Skeletal muscle cell (primary cell): ENCODE results near the gene EPAS1.

ENCODE experiments used
- DNase-seq: peaks from one replicate; pipeline ENCODE4 v3.0.0-alpha.2; 2010; ENCODE audit warnings: low read depth
- H3K4me3 ChIP-seq: 2 replicates; pipeline ENCODE4 v1.5.1; 2011; ENCODE audit warnings: low read depth, mild to moderate bottlenecking, control low read depth, low read length, moderate library complexity

The EPAS1 gene

GRCh38 chr2:46296840-46297545 lies at the start of gene EPAS1:
TSS of gene EPAS1 (plus strand) at chr2:46297407. CDS start at chr2:46297912, 505 bp downstream.
- peak within 1 kb of the TSS; percentile 63 for H3K4me3 ChIP-seq
- peak; percentile 52 for DNase-seq

GRCh38 chr2:46248171-46248570 lies 49.0 kb upstream of the EPAS1 start:
- no peak for DNase-seq
- H3K4me3 ChIP-seq: no peak overlapping the region

GRCh38 chr2:46249654-46250053 lies 47.6 kb upstream of the EPAS1 start:
- DNase-seq: no peak
- H3K4me3 ChIP-seq: no peak overlapping the region

GRCh38 chr2:46252891-46253659 lies 44.1 kb upstream of the EPAS1 start:
- DNase-seq: no peak
- H3K4me3 ChIP-seq: no peak overlapping the region

- no peak overlapping the region for H3K4me3 ChIP-seq
- DNase-seq: no peak
Measured at GRCh38 chr2:46254474-46254873, 42.7 kb upstream of the EPAS1 start.

GRCh38 chr2:46256563-46257142 lies 40.6 kb upstream of the EPAS1 start:
- DNase-seq: no peak
- no peak overlapping the region for H3K4me3 ChIP-seq

GRCh38 chr2:46257476-46257875 lies 39.7 kb upstream of the EPAS1 start:
- no peak overlapping the region for H3K4me3 ChIP-seq
- no peak for DNase-seq

- no peak overlapping the region for H3K4me3 ChIP-seq
- DNase-seq: no peak
Measured at GRCh38 chr2:46257980-46258379, 39.2 kb upstream of the EPAS1 start.

GRCh38 chr2:46258937-46259776 lies 38.0 kb upstream of the EPAS1 start:
- no peak for DNase-seq
- no peak overlapping the region for H3K4me3 ChIP-seq

- no peak for DNase-seq
- no peak overlapping the region for H3K4me3 ChIP-seq
Measured at GRCh38 chr2:46259777-46260168, 37.4 kb upstream of the EPAS1 start.

- no peak overlapping the region for H3K4me3 ChIP-seq
- DNase-seq: no peak
Measured at GRCh38 chr2:46260305-46260704, 36.9 kb upstream of the EPAS1 start.

- DNase-seq: no peak
- no peak overlapping the region for H3K4me3 ChIP-seq
Measured at GRCh38 chr2:46262248-46262938, 34.8 kb upstream of the EPAS1 start.

- DNase-seq: no peak
- no peak overlapping the region for H3K4me3 ChIP-seq
Measured at GRCh38 chr2:46263347-46263746, 33.9 kb upstream of the EPAS1 start.

- H3K4me3 ChIP-seq: no peak overlapping the region
- no peak for DNase-seq
Measured at GRCh38 chr2:46264447-46264846, 32.8 kb upstream of the EPAS1 start.

- no peak for DNase-seq
Measured at GRCh38 chr2:46266134-46266533, 31.1 kb upstream of the EPAS1 start.

GRCh38 chr2:46267616-46268015 lies 29.6 kb upstream of the EPAS1 start:
- H3K4me3 ChIP-seq: no peak overlapping the region
- no peak for DNase-seq

More at GRCh38 chr2:46266134-46266533, 31.1 kb upstream of the EPAS1 start:
- H3K4me3 ChIP-seq: no peak overlapping the region

GRCh38 chr2:46268196-46268595 lies 29.0 kb upstream of the EPAS1 start:
- no peak for DNase-seq

GRCh38 chr2:46269001-46269400 lies 28.2 kb upstream of the EPAS1 start:
- no peak for DNase-seq
- H3K4me3 ChIP-seq: no peak overlapping the region

More at GRCh38 chr2:46268196-46268595, 29.0 kb upstream of the EPAS1 start:
- H3K4me3 ChIP-seq: no peak overlapping the region
